Activated B cell treated with CpG ODN at 0.5 μM for 24 hours (primary cell): ENCODE results near the gene TEX11. TPM values are rescaled to one million over a fixed set of nuclear protein-coding genes. Genes with fewer than 3 reads are reported as not detected.

ENCODE experiments used
- ATAC-seq: fragments of 200-7000 bp; cut with Tn5 transposase; one replicate; pipeline ENCODE4 v1.10.0; 2021; ENCODE audit warnings: low read depth, mild to moderate bottlenecking, moderate library complexity
- CTCF ChIA-PET: fragments of 350-600 bp; sonication (Branson Sonifier 250); formaldehyde crosslinking; loops from one replicate; lab custom pipeline; 2021; ENCODE audit warnings: antibody characterized with exemption; lab: Charles Lee
- POLR2A ChIA-PET: fragments of 350-600 bp; sonication (Branson Sonifier 250); formaldehyde crosslinking; loops from one replicate; lab custom pipeline; 2021; ENCODE audit warnings: antibody characterized with exemption; lab: Charles Lee
- DNase-seq: peaks from one replicate; pipeline ENCODE4 v3.0.0; 2022
- H3K27ac Mint-ChIP-seq: one replicate; pipeline ENCODE4 v1.8.0; 2020; ENCODE audit warnings: mixed read lengths
- H3K27me3 Mint-ChIP-seq: one replicate; pipeline ENCODE4 v1.8.0; 2021; ENCODE audit warnings: mixed read lengths
- H3K36me3 Mint-ChIP-seq: one replicate; pipeline ENCODE4 v1.8.0; 2021; ENCODE audit warnings: low read depth, mixed read lengths
- H3K4me1 Mint-ChIP-seq: one replicate; pipeline ENCODE4 v1.8.0; 2021; ENCODE audit warnings: mixed read lengths
- H3K4me3 Mint-ChIP-seq: one replicate; pipeline ENCODE4 v1.8.0; 2020; ENCODE audit warnings: mild to moderate bottlenecking, mixed read lengths
- H3K9me3 Mint-ChIP-seq: one replicate; pipeline ENCODE4 v1.8.0; 2020; ENCODE audit warnings: mixed read lengths
- intact Hi-C: fragments of 100-400 bp; cut with micrococcal nuclease; formaldehyde crosslinking; loops from one replicate; pipeline ENCODE4 v1.15.1; 2024
- total RNA-seq: library from RNA; stranded (reverse); gene quantifications from 2 replicates; pipeline ENCODE4 v1.2.3, GENCODE V29; 2022
- TF ChIP-seq, protein P1 (sequence below): fragments of 200-600 bp; IDR thresholded peaks from one replicate; pipeline ENCODE4 v1.8.0; 2022; ENCODE audit warnings: antibody characterized with exemption, mild to moderate bottlenecking

TEX11 gene
- total RNA-seq, result not detected in 2 replicates

DNA sequence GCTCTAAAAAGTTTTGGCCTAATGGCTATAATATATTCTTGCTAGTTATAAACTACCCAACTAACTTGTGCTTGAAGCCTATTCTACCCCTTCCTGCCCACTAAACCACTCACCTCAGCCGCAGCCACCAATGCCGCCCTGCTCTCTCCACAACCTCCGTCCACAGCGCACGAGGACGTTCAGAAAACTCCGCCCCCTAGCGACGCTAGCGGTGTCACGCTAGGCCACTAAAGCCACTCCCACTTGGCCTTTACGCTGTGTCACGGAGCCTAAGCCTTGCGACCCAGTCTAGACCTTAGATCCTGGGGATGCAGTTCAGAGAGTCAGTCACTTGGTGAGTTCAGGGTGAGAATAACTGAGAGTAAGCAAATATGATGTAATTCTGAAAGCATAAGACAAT lies at the start of gene TEX11:
Gene TEX11, minus strand, starts transcription at position 171 of the 400 bp plus-strand sequence. CDS start 922 bp downstream, outside the sequence.
- POLR2A ChIA-PET, result no interaction called here

GRCh38 chrX:70954871-70955270 lies 46.4 kb upstream of the TEX11 start:
- Mint-ChIP-seq H3K36me3 (no peaks in the 10 kb centered on the region), H3K4me3 (no peak overlapping the region), H3K27me3 (peaks cover 4% of the 10 kb centered on the region), H3K4me1 (no peaks in the 10 kb centered on the region), H3K27ac (no peak overlapping the region), H3K9me3 (peaks cover 2% of the 10 kb centered on the region)
- ChIA-PET POLR2A (no interaction called here), CTCF (no interaction called here)
- DNase-seq (no peak), ATAC-seq (no peak)
- TF ChIP-seq, protein P1, sequence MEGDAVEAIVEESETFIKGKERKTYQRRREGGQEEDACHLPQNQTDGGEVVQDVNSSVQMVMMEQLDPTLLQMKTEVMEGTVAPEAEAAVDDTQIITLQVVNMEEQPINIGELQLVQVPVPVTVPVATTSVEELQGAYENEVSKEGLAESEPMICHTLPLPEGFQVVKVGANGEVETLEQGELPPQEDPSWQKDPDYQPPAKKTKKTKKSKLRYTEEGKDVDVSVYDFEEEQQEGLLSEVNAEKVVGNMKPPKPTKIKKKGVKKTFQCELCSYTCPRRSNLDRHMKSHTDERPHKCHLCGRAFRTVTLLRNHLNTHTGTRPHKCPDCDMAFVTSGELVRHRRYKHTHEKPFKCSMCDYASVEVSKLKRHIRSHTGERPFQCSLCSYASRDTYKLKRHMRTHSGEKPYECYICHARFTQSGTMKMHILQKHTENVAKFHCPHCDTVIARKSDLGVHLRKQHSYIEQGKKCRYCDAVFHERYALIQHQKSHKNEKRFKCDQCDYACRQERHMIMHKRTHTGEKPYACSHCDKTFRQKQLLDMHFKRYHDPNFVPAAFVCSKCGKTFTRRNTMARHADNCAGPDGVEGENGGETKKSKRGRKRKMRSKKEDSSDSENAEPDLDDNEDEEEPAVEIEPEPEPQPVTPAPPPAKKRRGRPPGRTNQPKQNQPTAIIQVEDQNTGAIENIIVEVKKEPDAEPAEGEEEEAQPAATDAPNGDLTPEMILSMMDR, result no peak
- intact Hi-C loops, result no loop called here

More for the DNA sequence above, at the start of gene TEX11:
- TF ChIP-seq, protein P1, result no peak
- Mint-ChIP-seq H3K27me3 (no peaks in the 10 kb centered on the region), H3K4me3 (no peak within 1 kb of the TSS), H3K4me1 (no peaks in the 10 kb centered on the region), H3K36me3 (no peaks in the 10 kb centered on the region), H3K27ac (no peak within 1 kb of the TSS), H3K9me3 (no peaks in the 10 kb centered on the region)
- DNase-seq (no peak), ATAC-seq (no peak)
- CTCF ChIA-PET, result no interaction called here
- intact Hi-C loops, result no loop called here

DNA sequence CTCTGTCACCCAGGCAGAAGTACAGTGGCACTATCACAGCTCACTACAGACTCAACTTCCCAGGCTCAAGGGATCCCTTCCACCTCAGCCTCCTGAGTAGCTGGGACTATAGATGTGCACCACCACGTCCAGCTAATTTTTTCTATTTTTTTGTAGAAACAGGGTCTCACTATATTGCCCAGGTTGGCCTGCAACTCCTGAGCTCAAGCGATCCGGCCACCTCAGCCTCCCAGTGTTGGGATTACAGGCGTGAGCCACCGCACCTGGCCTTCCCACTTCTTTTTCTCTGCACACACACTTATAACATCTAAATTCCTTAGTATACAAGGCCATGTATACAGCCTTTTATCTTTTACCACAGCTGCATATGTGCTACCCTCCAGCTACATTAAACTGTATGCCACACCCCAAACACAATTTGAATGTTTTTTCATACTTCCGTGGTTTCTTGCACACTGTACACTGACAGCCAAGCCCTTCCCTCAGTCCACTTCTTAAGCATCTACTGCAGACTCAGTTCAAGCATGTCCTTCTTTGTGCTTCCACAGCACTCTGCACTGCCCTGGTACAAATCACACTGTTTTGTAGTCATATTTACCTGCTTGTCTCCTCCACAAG lies 15.9 kb upstream of the TEX11 start:
- TF ChIP-seq, protein P1, result no peak
- Mint-ChIP-seq H3K4me1 (no peaks in the 10 kb centered on the region), H3K27me3 (peaks cover 12% of the 10 kb centered on the region), H3K27ac (no peak overlapping the region), H3K36me3 (no peaks in the 10 kb centered on the region), H3K9me3 (no peaks in the 10 kb centered on the region), H3K4me3 (no peak overlapping the region)
- ATAC-seq (no peak), DNase-seq (no peak)
- CTCF ChIA-PET, result no interaction called here
- intact Hi-C loops, result no loop called here
- POLR2A ChIA-PET, result no interaction called here

- CTCF ChIA-PET, result no interaction called here
Measured at GRCh38 chrX:70922774-70923473, 14.4 kb upstream of the TEX11 start.

More at GRCh38 chrX:70922774-70923473, 14.4 kb upstream of the TEX11 start:
- intact Hi-C loops, result no loop called here
- Mint-ChIP-seq H3K4me1 (no peaks in the 10 kb centered on the region), H3K4me3 (no peak overlapping the region), H3K36me3 (no peaks in the 10 kb centered on the region), H3K9me3 (no peaks in the 10 kb centered on the region), H3K27me3 (peaks cover 12% of the 10 kb centered on the region), H3K27ac (no peak overlapping the region)
- ATAC-seq, result no peak
- DNase-seq, result no peak
- TF ChIP-seq, protein P1, result no peak
- POLR2A ChIA-PET, result no interaction called here
